ENCODE results near the gene SMIM27.
A peak's percentile ranks its signal among the peaks of the same experiment; 100 is the strongest.
"Not testable (repeated sequence)": the region's sequence is repeated elsewhere in the genome, so short reads cannot be mapped to it uniquely, and the experiment has no call there.

Gene SMIM27

GRCh38 chr9:32552172-32552872 is at the start of gene SMIM27, which contains the start of gene TOPORS:
SMIM27 (plus strand) TSS chr9:32552327; CDS start chr9:32552435, 108 bp downstream.
TOPORS (minus strand) TSS chr9:32552586; CDS start chr9:32552436, 150 bp downstream.
- DNase-seq (ENCODE audit: low read depth, low spot score): peak; percentile 80

- DNase-seq (ENCODE audit: low read depth, low spot score): no peak
Measured at GRCh38 chr9:32502464-32502863, 49.7 kb upstream of the SMIM27 start.

GRCh38 chr9:32503008-32503407 is 49.1 kb upstream of the SMIM27 start:
- no peak for DNase-seq (ENCODE audit: low read depth, low spot score)

GRCh38 chr9:32508728-32509127 is 43.4 kb upstream of the SMIM27 start:
- DNase-seq (ENCODE audit: low read depth, low spot score): no peak

- DNase-seq (ENCODE audit: low read depth, low spot score): no peak
Measured at GRCh38 chr9:32516241-32516640, 35.9 kb upstream of the SMIM27 start.

GRCh38 chr9:32518276-32518675 is 33.9 kb upstream of the SMIM27 start:
- DNase-seq (ENCODE audit: low read depth, low spot score): no peak

GRCh38 chr9:32523910-32524309 is 28.2 kb upstream of the SMIM27 start:
- DNase-seq (ENCODE audit: low read depth, low spot score): no peak

GRCh38 chr9:32524558-32524891 is 27.6 kb upstream of the SMIM27 start:
- not testable (repeated sequence) for DNase-seq (ENCODE audit: low read depth, low spot score)

GRCh38 chr9:32524892-32525708 is 27.0 kb upstream of the SMIM27 start:
- no peak for DNase-seq (ENCODE audit: low read depth, low spot score)

GRCh38 chr9:32525709-32526030 is 26.5 kb upstream of the SMIM27 start:
- DNase-seq (ENCODE audit: low read depth, low spot score): no peak

- DNase-seq (ENCODE audit: low read depth, low spot score): no peak
Measured at GRCh38 chr9:32526041-32526706, 26.0 kb upstream of the SMIM27 start, which contains the start of gene RIGI. RIGI (minus strand) TSS chr9:32526196; CDS start chr9:32526166, 30 bp downstream.

GRCh38 chr9:32526707-32527048 is 25.4 kb upstream of the SMIM27 start:
- no peak for DNase-seq (ENCODE audit: low read depth, low spot score)

- DNase-seq (ENCODE audit: low read depth, low spot score): no peak
Measured at GRCh38 chr9:32533336-32533735, 18.8 kb upstream of the SMIM27 start.

- DNase-seq (ENCODE audit: low read depth, low spot score): no peak
Measured at GRCh38 chr9:32533816-32534215, 18.3 kb upstream of the SMIM27 start.

GRCh38 chr9:32543047-32543446 is 9.1 kb upstream of the SMIM27 start:
- no peak for DNase-seq (ENCODE audit: low read depth, low spot score)

- DNase-seq (ENCODE audit: low read depth, low spot score): no peak
Measured at GRCh38 chr9:32545884-32546283, 6.2 kb upstream of the SMIM27 start.

GRCh38 chr9:32548213-32548612 is 3.9 kb upstream of the SMIM27 start:
- not testable (repeated sequence) for DNase-seq (ENCODE audit: low read depth, low spot score)

- DNase-seq (ENCODE audit: low read depth, low spot score): no peak
Measured at GRCh38 chr9:32550150-32550561, 2.0 kb upstream of the SMIM27 start.

GRCh38 chr9:32550562-32551275 is 1.4 kb upstream of the SMIM27 start:
- peak; percentile 85 for DNase-seq (ENCODE audit: low read depth, low spot score)

GRCh38 chr9:32551276-32552051 is 663 bp upstream of the SMIM27 start:
- DNase-seq (ENCODE audit: low read depth, low spot score): no peak

- DNase-seq (ENCODE audit: low read depth, low spot score): no peak
Measured at GRCh38 chr9:32554107-32554506, 2.0 kb downstream of the SMIM27 start.
